Immature natural killer cell (primary cell): Measurements from ENCODE around the gene PILRA. TPM values are rescaled to one million over a fixed set of nuclear protein-coding genes. Genes with fewer than 3 reads are reported as not detected.
"Not testable (repeated sequence)": the region's sequence is repeated elsewhere in the genome, so short reads cannot be mapped to it uniquely, and the experiment has no call there.

Source experiments
- DNase-seq, 3 donors: peaks; one replicate each; pipeline ENCODE4 v3.0.0; 2022; ENCODE audit warnings: mixed read lengths in 1 of 3
- H3K27ac Mint-ChIP-seq, 6 donors: one replicate each; pipeline ENCODE4 v1.8.0; 2020; ENCODE audit warnings: mixed read lengths in 6 of 6, mild to moderate bottlenecking in 5 of 6, inconsistent platforms in 4 of 6, moderate library complexity in 3 of 6
- H3K27me3 Mint-ChIP-seq, 3 donors: one replicate each; pipeline ENCODE4 v1.8.0; 2020 to 2021; ENCODE audit warnings: low read depth in 3 of 3, mild to moderate bottlenecking in 3 of 3, mixed read lengths in 3 of 3, moderate library complexity in 3 of 3, inconsistent platforms in 1 of 3
- H3K36me3 Mint-ChIP-seq, 3 donors: one replicate each; pipeline ENCODE4 v1.8.0; 2020; ENCODE audit warnings: mixed read lengths in 3 of 3, inconsistent platforms in 2 of 3, mild to moderate bottlenecking in 2 of 3
- H3K4me1 Mint-ChIP-seq, 2 donors: one replicate each; pipeline ENCODE4 v1.8.0; 2020; ENCODE audit warnings: inconsistent platforms in 2 of 2, mild to moderate bottlenecking in 2 of 2, mixed read lengths in 2 of 2, moderate library complexity in 1 of 2
- H3K4me3 Mint-ChIP-seq, 5 donors: one replicate each; pipeline ENCODE4 v1.8.0; 2020; ENCODE audit warnings: mild to moderate bottlenecking in 5 of 5, mixed read lengths in 5 of 5, inconsistent platforms in 3 of 5, moderate library complexity in 3 of 5
- H3K9me3 Mint-ChIP-seq, 6 donors: one replicate each; pipeline ENCODE4 v1.8.0; 2020; ENCODE audit warnings: mild to moderate bottlenecking in 6 of 6, mixed read lengths in 6 of 6, inconsistent platforms in 4 of 6, moderate library complexity in 3 of 6
- polyA plus RNA-seq, 3 donors: library from polyadenylated mRNA; unstranded; fragments of 300-500 nt; fragmentation: Illumina TruSeq; gene quantifications; one replicate each; pipeline ENCODE4 v1.2.3, GENCODE V29; 2021

PILRA gene
- polyA plus RNA-seq = 1 to 10 TPM; 1.5 to 2.4 (median 2.0) TPM

DNA sequence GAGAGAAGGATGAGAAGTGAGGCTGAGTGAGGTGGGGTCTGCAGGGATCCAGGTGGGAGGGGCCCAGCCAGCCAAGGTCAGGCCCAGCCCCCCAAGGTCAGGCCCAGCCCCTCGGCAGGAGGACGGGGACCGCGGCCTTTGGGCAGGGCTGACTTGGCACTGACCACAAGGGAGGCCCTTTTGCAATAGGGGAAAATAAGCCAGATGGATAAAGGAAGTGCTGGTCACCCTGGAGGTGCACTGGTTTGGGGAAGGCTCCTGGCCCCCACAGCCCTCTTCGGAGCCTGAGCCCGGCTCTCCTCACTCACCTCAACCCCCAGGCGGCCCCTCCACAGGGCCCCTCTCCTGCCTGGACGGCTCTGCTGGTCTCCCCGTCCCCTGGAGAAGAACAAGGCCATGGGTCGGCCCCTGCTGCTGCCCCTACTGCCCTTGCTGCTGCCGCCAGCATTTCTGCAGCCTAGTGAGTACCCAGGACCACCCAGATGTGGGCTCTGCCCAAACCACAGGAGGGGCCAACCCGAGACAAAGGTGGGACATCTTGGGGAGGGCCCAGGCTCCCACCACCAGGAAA is at the start of gene PILRA:
Gene PILRA (plus strand): TSS at position 227 of the 571 bp plus-strand sequence. CDS start 170 bp downstream, at position 397.
- peak within 1 kb of the TSS in 2 of 5 donors; percentile 26 to 38 for H3K4me3 Mint-ChIP-seq
- H3K36me3 Mint-ChIP-seq = peaks cover 0 to 7% (median 2%) of the 10 kb centered on the region in 3 donors
- no peaks in the 10 kb centered on the region for H3K9me3 Mint-ChIP-seq
- no peak for DNase-seq
- peak within 1 kb of the TSS; percentile 34 to 85 (median 75) for H3K27ac Mint-ChIP-seq
- H3K27me3 Mint-ChIP-seq = peaks cover 0 to 6% (median 6%) of the 10 kb centered on the region in 3 donors
- peaks cover 53 to 64% of the 10 kb centered on the region in 2 donors for H3K4me1 Mint-ChIP-seq

DNA sequence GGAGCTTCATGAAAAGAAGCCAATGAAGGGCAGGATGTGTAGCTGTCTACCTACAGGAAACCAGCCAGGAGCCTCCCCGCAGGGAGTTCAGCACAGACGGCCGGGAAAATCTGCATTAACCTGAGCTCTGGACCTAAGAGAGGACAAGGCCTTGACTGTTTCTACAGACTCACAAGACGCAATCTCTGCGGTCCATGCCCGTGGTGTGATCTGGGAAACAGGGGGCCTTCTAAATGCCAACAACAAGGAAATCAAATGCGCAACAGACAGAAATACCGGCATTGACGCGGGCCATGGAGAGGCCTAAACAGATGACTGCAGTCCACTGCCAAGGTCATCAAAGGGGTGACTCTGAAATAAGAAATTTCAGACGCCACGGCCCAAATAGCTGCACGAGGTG is 49.1 kb upstream of the PILRA start:
- peaks cover 5 to 22% (median 10%) of the 10 kb centered on the region in 3 donors for H3K36me3 Mint-ChIP-seq
- not testable (repeated sequence) for DNase-seq, H3K27me3 Mint-ChIP-seq, H3K4me1 Mint-ChIP-seq, H3K9me3 Mint-ChIP-seq, H3K27ac Mint-ChIP-seq, H3K4me3 Mint-ChIP-seq

DNA sequence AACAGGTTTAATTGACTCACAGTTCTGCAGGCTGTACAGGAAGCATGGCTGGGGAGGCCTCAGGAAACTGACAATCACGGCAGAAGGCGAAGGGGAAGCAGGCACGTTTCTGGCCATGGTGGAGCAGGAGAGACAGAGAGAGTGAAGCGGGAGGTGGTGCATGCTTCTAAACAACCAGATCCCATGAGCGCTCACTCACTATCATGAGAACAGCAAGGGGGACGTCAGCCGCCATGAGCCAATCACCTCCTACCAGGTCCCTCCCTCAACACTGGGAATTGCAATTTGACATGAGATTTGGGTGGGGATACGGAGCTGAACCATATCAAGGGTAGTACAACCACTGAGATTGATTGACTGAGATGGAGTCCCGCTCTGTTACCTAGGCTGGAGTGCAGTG is 47.6 kb upstream of the PILRA start:
- not testable (repeated sequence) for H3K4me3 Mint-ChIP-seq

DNA sequence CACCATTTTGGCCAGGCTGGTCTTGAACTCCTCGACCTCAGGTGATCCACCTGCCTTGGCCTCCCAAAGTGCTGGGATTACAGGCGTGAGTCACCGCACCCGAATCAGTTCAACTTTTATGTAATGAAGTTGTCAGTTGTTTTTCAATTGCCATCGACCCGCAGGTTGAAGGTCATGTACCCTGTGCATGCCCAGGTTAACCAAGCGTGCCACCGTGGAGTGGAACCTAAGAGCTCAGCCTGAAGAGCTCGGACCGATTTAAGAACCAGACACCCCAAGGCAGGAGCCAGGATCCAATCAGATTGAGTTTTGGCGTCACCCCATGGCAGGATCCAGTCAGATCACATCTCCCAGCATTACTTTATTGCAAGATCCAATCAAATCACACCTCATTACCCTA is 46.4 kb upstream of the PILRA start:
- peaks cover 4 to 15% (median 5%) of the 10 kb centered on the region in 3 donors for H3K36me3 Mint-ChIP-seq
- not testable (repeated sequence) for H3K27ac Mint-ChIP-seq, H3K4me1 Mint-ChIP-seq, H3K27me3 Mint-ChIP-seq, H3K9me3 Mint-ChIP-seq, DNase-seq, H3K4me3 Mint-ChIP-seq

More for the DNA sequence above, 47.6 kb upstream of the PILRA start:
- not testable (repeated sequence) for H3K27me3 Mint-ChIP-seq, H3K4me1 Mint-ChIP-seq, DNase-seq, H3K9me3 Mint-ChIP-seq
- peaks cover 5 to 16% (median 5%) of the 10 kb centered on the region in 3 donors for H3K36me3 Mint-ChIP-seq
- H3K27ac Mint-ChIP-seq = peak overlapping the region in 1 of 6 donors; percentile 14

DNA sequence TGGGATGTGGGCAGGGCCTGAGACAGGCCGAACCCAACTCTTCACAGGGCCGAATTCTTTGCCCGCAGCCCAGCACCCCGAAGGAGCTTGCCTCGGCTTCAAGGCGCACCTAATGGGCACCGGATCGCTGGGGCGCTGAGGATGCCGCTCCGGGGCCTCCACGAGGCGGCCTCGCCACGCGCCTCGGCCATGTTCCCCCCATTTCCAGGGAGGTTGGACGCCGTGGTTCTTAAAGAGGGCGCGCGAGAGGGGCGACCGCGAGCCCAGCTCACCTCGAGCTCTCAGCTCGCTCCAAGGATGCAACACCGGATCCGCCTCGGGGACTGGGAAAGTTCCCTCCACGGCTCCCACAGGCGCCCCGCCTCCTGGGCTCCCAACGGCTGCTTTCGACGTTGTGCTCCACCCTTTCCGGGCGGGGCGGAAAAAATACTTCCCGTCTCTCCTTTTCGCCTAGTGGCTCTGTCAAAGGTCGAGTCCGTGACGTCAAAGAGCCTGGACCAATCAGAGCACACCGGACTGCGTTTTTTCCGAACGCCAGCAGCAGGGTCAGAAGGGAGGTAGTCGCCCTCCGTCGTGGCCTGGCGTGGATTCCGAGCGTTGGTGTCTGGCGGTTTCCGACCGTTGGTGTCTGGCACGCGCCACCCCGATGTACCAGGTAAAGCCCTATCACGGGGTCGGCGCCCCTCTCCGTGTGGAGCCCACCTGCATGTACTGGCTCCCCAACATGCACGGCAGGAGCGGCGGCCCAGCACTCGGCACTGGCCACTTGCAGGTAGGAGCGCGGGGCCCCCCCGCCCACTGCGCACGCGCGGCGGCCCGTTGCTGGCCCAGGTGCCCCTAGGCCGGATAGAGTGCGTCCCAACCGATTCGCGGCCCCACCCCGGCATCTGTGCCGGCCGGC is 37.5 kb upstream of the PILRA start:
- Mint-ChIP-seq H3K4me1 (peaks cover 13 to 23% of the 10 kb centered on the region in 2 donors), H3K27ac (peak overlapping the region; percentile 93 to 97 (median 95)), H3K4me3 (peak overlapping the region; percentile 88 to 96 (median 93))
- H3K9me3 Mint-ChIP-seq, H3K36me3 Mint-ChIP-seq, H3K27me3 Mint-ChIP-seq: not testable (repeated sequence)
- peak; percentile 92 to 93 (median 93) for DNase-seq

DNA sequence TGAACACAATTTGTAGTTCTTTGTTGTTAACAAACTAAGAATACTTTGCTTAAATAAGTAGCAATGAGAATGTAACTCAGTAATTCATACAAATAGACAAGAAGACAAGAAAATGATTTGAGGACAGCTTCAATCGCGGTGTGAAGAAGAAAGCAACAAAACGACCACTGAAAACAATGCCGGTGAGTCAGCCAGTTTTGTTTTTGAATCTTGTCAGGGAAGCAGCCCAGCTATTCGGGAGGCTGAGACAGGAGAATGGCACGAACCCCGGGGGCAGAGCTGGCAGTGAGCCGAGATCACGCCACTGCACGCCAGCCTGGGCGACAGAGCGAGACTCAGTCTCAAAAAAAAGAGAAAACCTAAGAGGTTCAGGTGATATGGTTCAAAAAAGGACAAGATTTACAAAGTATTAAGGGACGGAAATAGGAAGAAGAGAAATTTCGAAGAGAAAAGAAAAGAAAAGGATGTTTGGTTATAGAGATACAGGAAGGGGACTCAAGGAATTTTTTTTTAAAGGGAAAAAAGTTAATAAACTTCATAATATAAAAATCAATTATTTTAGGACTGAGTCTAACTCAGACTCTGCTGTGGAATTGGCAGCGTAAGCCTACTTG is 35.1 kb upstream of the PILRA start:
- not testable (repeated sequence) for H3K4me3 Mint-ChIP-seq, H3K9me3 Mint-ChIP-seq, H3K27me3 Mint-ChIP-seq, DNase-seq
- Mint-ChIP-seq H3K27ac (peak overlapping the region in 5 of 6 donors; percentile 28 to 84 (median 51)), H3K36me3 (peaks cover 0 to 20% (median 3%) of the 10 kb centered on the region in 3 donors), H3K4me1 (peaks cover 28 to 37% of the 10 kb centered on the region in 2 donors)

DNA sequence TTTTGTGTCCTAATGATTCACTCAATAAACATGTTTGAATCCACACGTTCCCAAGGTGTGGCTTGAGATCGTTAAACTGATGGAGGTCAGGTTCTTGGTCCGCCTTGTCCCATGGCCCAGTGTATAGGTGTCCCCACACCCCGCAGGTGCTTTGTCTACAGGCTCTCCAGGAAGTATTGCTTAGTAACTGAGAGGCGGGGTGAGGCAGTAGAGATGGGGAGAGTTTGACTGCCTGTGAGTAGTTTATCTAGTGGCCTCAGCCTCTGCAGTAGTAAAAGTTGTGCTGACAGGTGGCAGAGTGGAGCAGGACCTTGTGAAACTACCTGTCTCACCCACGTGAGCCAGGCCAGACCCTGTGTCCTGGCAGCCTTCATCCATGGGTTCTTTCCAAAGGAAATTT is 32.0 kb upstream of the PILRA start:
- H3K4me3 Mint-ChIP-seq, H3K9me3 Mint-ChIP-seq, H3K27me3 Mint-ChIP-seq, DNase-seq: not testable (repeated sequence)
- H3K36me3 Mint-ChIP-seq = peaks cover 5 to 27% (median 7%) of the 10 kb centered on the region in 3 donors
- H3K27ac Mint-ChIP-seq = peak overlapping the region; percentile 21 to 100 (median 52)
- peaks cover 35 to 54% of the 10 kb centered on the region in 2 donors for H3K4me1 Mint-ChIP-seq

DNA sequence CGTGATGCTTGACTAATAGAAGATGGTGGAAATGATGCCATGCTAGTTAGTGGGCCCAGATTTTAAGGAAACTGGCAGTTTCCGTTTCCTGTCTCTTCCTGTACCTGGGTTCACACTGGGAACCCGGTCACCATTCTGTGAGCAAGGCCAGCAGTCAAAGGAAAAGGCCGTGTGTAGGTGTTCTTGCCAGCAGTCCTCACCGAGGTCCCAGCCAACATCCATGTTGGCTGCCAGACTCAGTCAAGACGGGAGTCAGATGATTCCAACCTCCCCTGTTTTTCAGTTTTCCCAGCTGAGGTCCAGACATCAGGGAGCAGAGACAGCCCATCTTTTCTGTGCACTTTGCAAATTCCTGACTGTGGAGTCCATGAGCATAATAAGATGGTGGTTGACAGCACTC is 30.5 kb upstream of the PILRA start:
- Mint-ChIP-seq H3K27ac (peak overlapping the region; percentile 74 to 100 (median 88)), H3K4me3 (peak overlapping the region in 2 of 5 donors; percentile 14 to 36), H3K36me3 (peaks cover 7 to 36% (median 9%) of the 10 kb centered on the region in 3 donors), H3K27me3 (peaks cover 5 to 9% (median 7%) of the 10 kb centered on the region in 3 donors), H3K9me3 (no peaks in the 10 kb centered on the region), H3K4me1 (peaks cover 30 to 47% of the 10 kb centered on the region in 2 donors)
- DNase-seq = no peak

DNA sequence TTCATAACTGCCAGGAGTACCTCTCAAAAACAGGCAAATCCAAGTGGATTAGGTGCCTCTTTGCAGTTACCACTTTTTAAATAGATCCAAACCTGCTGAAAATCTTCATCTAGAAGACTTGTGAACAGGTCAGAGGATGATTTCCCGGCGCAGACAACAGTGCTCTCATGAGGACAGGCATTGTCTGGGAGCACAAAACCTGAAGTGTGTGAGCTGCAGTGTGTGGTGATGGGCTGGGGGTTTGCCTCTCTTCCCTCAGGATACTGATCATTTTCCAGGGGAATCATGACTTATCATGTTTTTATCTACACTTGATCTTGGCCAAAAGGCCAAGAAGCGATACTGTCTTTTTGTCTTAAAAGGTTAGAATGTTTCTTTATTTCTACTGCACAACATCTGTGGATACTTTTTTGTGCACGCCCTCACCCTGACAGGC is 29.1 kb upstream of the PILRA start:
- not testable (repeated sequence) for H3K9me3 Mint-ChIP-seq, DNase-seq
- peak overlapping the region; percentile 66 to 91 (median 85) for H3K4me3 Mint-ChIP-seq
- H3K27me3 Mint-ChIP-seq = peaks cover 5 to 10% (median 10%) of the 10 kb centered on the region in 3 donors
- H3K27ac Mint-ChIP-seq = peak overlapping the region; percentile 92 to 100 (median 98)
- H3K4me1 Mint-ChIP-seq = peaks cover 30 to 49% of the 10 kb centered on the region in 2 donors
- peaks cover 7 to 43% (median 9%) of the 10 kb centered on the region in 3 donors for H3K36me3 Mint-ChIP-seq

DNA sequence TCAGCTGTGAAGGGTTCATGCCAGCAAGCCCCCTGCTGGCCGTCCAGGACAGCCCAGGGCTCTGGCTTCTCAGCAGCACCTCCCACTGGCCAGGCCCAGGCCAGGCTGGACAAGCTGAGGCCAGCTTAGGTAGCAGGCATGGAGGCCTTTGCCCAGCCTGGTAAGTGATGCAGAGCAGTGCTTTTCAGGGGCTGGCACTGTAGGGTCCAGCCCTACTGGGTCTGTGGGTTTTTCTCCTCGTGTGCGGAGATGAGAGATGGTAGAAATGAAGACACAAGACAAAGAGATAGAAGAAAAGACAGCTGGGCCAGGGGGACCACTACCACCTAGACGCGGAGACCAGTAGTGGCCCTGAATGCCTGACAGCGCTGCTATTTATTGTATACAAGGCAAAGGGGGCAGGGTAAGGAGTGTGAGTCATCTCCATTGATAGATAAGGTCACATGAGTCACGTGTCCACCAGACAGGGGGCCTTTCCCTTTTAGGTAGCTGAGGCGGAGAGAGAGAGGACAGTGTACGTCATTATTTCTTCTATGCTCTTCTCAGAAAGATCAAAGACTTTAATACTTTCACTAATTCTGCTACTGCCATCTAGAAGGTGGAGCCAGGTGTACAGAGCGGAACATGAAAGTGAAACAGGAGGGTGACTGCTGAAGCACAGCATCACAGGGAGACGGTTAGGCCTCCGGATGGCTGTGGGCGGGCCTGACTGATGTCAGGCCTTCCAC is 28.6 kb upstream of the PILRA start:
- Mint-ChIP-seq H3K4me1 (peaks cover 31 to 53% of the 10 kb centered on the region in 2 donors), H3K27me3 (peaks cover 5 to 11% (median 10%) of the 10 kb centered on the region in 3 donors), H3K4me3 (peak overlapping the region; percentile 66 to 91 (median 85)), H3K27ac (peak overlapping the region; percentile 92 to 100 (median 98)), H3K36me3 (peaks cover 7 to 42% (median 9%) of the 10 kb centered on the region in 3 donors)
- H3K9me3 Mint-ChIP-seq = not testable (repeated sequence)
- peak; percentile 87 to 90 (median 89) for DNase-seq

DNA sequence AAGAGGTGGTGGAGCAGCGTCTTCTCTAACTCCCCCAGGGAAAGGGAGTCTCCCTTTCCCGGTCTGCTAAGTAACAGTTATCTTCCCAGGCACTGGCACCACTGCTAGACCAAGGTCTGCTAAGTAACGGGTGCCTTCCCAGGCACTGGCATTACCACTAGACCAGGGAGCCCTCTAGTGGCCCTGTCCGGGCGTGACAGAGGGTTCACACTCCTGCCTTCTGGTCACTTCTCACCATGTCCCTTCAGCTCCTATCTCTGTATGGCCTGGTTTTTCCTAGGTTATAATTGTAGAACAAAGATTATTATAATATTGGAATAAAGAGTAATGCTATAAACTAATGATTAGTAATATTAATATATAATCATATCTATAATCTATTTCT is 28.0 kb upstream of the PILRA start:
- peak overlapping the region; percentile 92 to 100 (median 98) for H3K27ac Mint-ChIP-seq
- H3K36me3 Mint-ChIP-seq = peaks cover 7 to 42% (median 9%) of the 10 kb centered on the region in 3 donors
- peak overlapping the region; percentile 66 to 91 (median 85) for H3K4me3 Mint-ChIP-seq
- H3K27me3 Mint-ChIP-seq = peaks cover 5 to 11% (median 10%) of the 10 kb centered on the region in 3 donors
- DNase-seq = peak; percentile 68 to 75 (median 69)
- H3K9me3 Mint-ChIP-seq = not testable (repeated sequence)
- H3K4me1 Mint-ChIP-seq = peaks cover 34 to 58% of the 10 kb centered on the region in 2 donors

DNA sequence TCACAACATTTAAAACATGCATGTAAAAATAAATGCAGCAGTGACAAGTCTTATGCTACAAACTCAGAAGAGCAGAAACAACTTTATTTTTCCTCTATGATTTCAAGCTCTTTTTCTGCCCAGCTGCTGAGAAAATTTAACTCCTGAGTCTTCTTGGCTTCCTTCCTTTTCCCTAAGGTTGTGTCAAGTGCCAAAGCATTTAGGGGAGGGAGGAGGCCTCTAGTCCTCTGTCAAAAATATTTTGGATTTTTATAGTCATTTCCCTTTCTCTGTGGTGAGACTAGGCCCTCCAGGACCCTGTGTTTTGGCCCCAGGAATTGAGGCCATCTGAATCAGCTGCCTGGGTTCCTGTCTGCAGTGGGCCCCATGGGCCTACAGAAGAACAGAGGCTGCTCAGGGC is 26.4 kb upstream of the PILRA start:
- peaks cover 5 to 12% (median 10%) of the 10 kb centered on the region in 3 donors for H3K27me3 Mint-ChIP-seq
- peaks cover 44 to 65% of the 10 kb centered on the region in 2 donors for H3K4me1 Mint-ChIP-seq
- peak overlapping the region; percentile 33 to 87 (median 53) for H3K27ac Mint-ChIP-seq
- no peak overlapping the region for H3K4me3 Mint-ChIP-seq
- H3K36me3 Mint-ChIP-seq = peaks cover 7 to 35% (median 9%) of the 10 kb centered on the region in 3 donors
- no peaks in the 10 kb centered on the region for H3K9me3 Mint-ChIP-seq
- DNase-seq = no peak

DNA sequence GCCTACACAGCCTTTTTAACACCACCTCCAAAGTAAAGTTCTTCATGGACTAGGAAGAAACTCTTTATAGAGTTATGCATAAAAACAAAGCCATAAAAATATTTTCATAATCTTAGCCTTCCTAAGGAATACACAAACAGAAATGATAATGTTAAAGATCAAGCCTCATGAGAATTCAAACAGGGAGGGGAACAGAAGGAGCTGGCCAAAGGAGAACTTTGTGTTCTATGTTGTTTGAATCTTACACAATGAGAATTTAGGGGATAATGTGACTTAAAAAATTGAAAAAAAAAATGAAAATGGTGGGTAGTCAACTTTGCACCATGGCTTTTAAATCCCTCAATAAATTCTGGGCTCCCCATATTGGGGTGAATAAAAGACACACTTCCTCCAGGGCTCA is 24.5 kb upstream of the PILRA start:
- no peak for DNase-seq
- peaks cover 46 to 66% of the 10 kb centered on the region in 2 donors for H3K4me1 Mint-ChIP-seq
- H3K27me3 Mint-ChIP-seq = peaks cover 3 to 15% (median 13%) of the 10 kb centered on the region in 3 donors
- H3K4me3 Mint-ChIP-seq = no peak overlapping the region
- H3K27ac Mint-ChIP-seq = peak overlapping the region in 4 of 6 donors; percentile 2 to 93 (median 54)
- H3K36me3 Mint-ChIP-seq = peaks cover 4 to 33% (median 9%) of the 10 kb centered on the region in 3 donors
- H3K9me3 Mint-ChIP-seq = no peaks in the 10 kb centered on the region
